HCT116 (cell line): Measurements from ENCODE around the gene GDAP1L1.

ENCODE experiments used
- SRF ChIP-seq: IDR thresholded peaks from 2 replicates; pipeline ENCODE4 v1.6.1; 2012; ENCODE audit warnings: low read depth
- TF ChIP-seq, protein P1 (sequence below), 3 experiments: fragments of 200-600 bp in 1 of 3; sonication (generic) in 1 of 3; IDR thresholded peaks in 2 of 3; conservative IDR thresholded peaks in 1 of 3; 2 replicates each; pipeline ENCODE4 v1.5.1; 2012 to 2017; ENCODE audit warnings: low read depth in 2 of 3, low read length in 2 of 3, antibody characterized with exemption in 1 of 3, borderline replicate concordance in 1 of 3, control low read depth in 1 of 3, mild to moderate bottlenecking in 1 of 3, mixed read lengths in 1 of 3, mixed run types in 1 of 3, moderate library complexity in 1 of 3; ENCODE audit not compliant: insufficient read depth in 1 of 3

DNA sequence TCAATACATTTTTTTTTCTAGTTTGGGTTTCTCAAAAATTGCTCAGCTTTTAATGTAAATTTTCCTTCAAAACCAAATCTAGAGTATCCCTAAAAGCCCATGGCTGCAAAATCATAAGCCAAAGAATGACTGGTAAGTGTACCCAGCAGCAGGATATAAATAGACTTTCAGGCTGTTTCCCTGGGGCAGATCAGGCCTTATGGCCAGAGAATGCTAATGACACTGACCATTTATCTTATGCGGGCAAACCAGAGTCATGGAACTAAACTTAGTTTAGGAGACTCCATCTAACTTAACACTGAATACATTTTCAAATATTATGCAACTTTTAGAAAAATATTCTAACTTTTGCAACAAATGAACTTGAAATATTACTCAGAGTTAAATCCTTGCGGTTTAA is 43.9 kb upstream of the GDAP1L1 start:
- TF ChIP-seq, protein P1, sequence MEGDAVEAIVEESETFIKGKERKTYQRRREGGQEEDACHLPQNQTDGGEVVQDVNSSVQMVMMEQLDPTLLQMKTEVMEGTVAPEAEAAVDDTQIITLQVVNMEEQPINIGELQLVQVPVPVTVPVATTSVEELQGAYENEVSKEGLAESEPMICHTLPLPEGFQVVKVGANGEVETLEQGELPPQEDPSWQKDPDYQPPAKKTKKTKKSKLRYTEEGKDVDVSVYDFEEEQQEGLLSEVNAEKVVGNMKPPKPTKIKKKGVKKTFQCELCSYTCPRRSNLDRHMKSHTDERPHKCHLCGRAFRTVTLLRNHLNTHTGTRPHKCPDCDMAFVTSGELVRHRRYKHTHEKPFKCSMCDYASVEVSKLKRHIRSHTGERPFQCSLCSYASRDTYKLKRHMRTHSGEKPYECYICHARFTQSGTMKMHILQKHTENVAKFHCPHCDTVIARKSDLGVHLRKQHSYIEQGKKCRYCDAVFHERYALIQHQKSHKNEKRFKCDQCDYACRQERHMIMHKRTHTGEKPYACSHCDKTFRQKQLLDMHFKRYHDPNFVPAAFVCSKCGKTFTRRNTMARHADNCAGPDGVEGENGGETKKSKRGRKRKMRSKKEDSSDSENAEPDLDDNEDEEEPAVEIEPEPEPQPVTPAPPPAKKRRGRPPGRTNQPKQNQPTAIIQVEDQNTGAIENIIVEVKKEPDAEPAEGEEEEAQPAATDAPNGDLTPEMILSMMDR (IDR thresholded peaks at IDR 0.05 in 2 of 3, conservative IDR thresholded peaks at IDR 0.05 in 1 of 3; ENCODE audit: borderline replicate concordance in 1 of 3, insufficient read depth in 1 of 3, low read depth in 2 of 3, low read length in 2 of 3): no peak
- no peak for TF ChIP-seq SRF
